ENCODE measurements around the gene NCAM1. TPM values are rescaled to one million over a fixed set of nuclear protein-coding genes. Genes with fewer than 3 reads are reported as not detected.

Gene NCAM1
- total RNA-seq, 1 donor from 2014 or later, result 3.3 TPM

GRCh38 chr11:113269636-113270035, 308.4 kb downstream of the NCAM1 start:
- H3K27me3 ChIP-seq, result no peaks in the 10 kb centered on the region
- H3K27ac ChIP-seq, result no peak overlapping the region
- no peak for TF ChIP-seq CTCF (IDR thresholded peaks at IDR 0.05)
- no peaks in the 10 kb centered on the region for H3K9me3 ChIP-seq
- no peaks in the 10 kb centered on the region for H3K4me1 ChIP-seq
- no peak overlapping the region for H3K4me3 ChIP-seq
- intact Hi-C loops (cut with DNase I), result no loop called here
- H3K36me3 ChIP-seq, result peaks cover 0 to 2% of the 10 kb centered on the region in 2 donors
- no peak for DNase-seq (ENCODE audit: low spot score in 2 of 2)

GRCh38 chr11:113270080-113270479, 308.9 kb downstream of the NCAM1 start:
- DNase-seq (ENCODE audit: low spot score in 2 of 2), result peak in 1 of 2 donors; percentile 21
- no peak overlapping the region for H3K27ac ChIP-seq
- no peak overlapping the region for H3K4me3 ChIP-seq
- no peak for TF ChIP-seq CTCF (IDR thresholded peaks at IDR 0.05)
- H3K27me3 ChIP-seq, result no peaks in the 10 kb centered on the region
- no peaks in the 10 kb centered on the region for H3K9me3 ChIP-seq
- intact Hi-C loops (cut with DNase I), result no loop called here
- peaks cover 0 to 2% of the 10 kb centered on the region in 2 donors for H3K36me3 ChIP-seq
- H3K4me1 ChIP-seq, result no peaks in the 10 kb centered on the region

GRCh38 chr11:113271551-113272245, 310.5 kb downstream of the NCAM1 start:
- TF ChIP-seq CTCF (IDR thresholded peaks at IDR 0.05), result no peak
- intact Hi-C loops (cut with DNase I), result no loop called here
- H3K36me3 ChIP-seq, result no peaks in the 10 kb centered on the region
- no peak overlapping the region for H3K4me3 ChIP-seq
- no peak for DNase-seq (ENCODE audit: low spot score in 2 of 2)
- no peaks in the 10 kb centered on the region for H3K4me1 ChIP-seq
- H3K27ac ChIP-seq, result no peak overlapping the region
- H3K27me3 ChIP-seq, result no peaks in the 10 kb centered on the region
- no peaks in the 10 kb centered on the region for H3K9me3 ChIP-seq

- intact Hi-C loops (cut with DNase I), result no loop called here
- no peak for DNase-seq (ENCODE audit: low spot score in 2 of 2)
- no peaks in the 10 kb centered on the region for H3K36me3 ChIP-seq
- no peak overlapping the region for H3K4me3 ChIP-seq
- no peak overlapping the region for H3K27ac ChIP-seq
- H3K4me1 ChIP-seq, result no peaks in the 10 kb centered on the region
- H3K27me3 ChIP-seq, result no peaks in the 10 kb centered on the region
- TF ChIP-seq CTCF (IDR thresholded peaks at IDR 0.05), result no peak
- H3K9me3 ChIP-seq, result no peaks in the 10 kb centered on the region
These were observed 311.1 kb downstream of the NCAM1 start for GRCh38 chr11:113272281-113272680.

- Histone ChIP-seq H3K4me3 (no peak overlapping the region), H3K27ac (no peak overlapping the region), H3K4me1 (no peaks in the 10 kb centered on the region), H3K9me3 (no peaks in the 10 kb centered on the region), H3K36me3 (no peaks in the 10 kb centered on the region), H3K27me3 (no peaks in the 10 kb centered on the region)
- DNase-seq (ENCODE audit: low spot score in 2 of 2), result peak in 1 of 2 donors; percentile 59
- TF ChIP-seq CTCF (IDR thresholded peaks at IDR 0.05), result no peak
- intact Hi-C loops (cut with DNase I), result no loop called here
These were observed 311.9 kb downstream of the NCAM1 start for GRCh38 chr11:113272927-113273615.

Measured in ascending aorta (tissue), 2 donors.